Endometrial microvascular endothelial cells (primary cell): Measurements from ENCODE around the gene ZNF212. TPM values are rescaled to one million over a fixed set of nuclear protein-coding genes. Genes with fewer than 3 reads are reported as not detected.

ENCODE experiments used
- in situ Hi-C: cut with HindIII; loops from 2 replicates; pipeline ENCODE4 v1.10.0; 2017; ENCODE audit warnings: low sequenced_read_pairs, low pct_unique_long_range_greater_than_20kb; ENCODE audit errors: inconsistent ontology term
- total RNA-seq: library from RNA; depleted of rRNA; stranded (reverse); fragments of >200 nt; gene quantifications from one replicate; pipeline ENCODE4 v1.2.3, GENCODE V29; 2015; ENCODE audit errors: inconsistent ontology term

ZNF212 gene
- total RNA-seq, 1 donor from 2014 or later = 2.7 TPM

DNA sequence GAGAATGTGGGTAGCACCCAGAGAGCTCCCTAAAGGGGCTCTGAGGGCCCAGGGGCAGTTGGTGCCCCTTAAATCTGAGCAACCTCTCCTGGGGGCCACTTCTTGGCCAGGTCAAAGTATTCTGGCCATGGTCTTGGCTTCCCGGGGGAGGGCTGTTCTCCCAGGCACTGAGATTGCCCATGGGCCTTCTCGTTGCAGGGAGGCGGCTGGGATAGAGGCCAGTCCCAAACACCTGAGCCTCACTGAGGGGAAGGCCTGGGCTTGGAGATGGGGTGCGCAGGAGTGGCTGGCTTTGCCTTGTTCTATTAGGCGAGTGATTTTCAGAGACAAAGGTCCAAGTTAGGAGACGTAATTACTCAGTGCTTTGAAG, 56.0 kb downstream of the ZNF212 start:
- in situ Hi-C loops = no loop called here

DNA sequence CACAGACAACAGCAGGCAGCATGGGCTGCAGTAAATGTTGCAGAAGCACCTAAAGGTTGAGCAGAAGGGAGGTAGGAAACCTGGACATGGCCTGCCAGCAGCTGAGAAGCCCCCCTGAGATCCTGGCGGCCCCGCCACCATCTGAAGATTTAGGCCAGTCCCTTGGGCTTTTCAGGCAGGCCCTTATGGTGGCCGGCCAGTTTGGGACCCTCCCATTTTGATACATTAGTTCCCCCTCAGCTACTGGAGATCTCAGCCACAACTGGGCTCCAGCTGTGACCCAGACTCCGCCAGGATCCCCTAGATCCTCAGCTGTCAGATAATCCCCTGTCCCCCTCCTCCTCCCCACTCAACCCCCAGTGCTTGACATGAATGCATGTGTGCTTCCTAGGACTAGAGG, 56.9 kb downstream of the ZNF212 start:
- in situ Hi-C loops = no loop called here

DNA sequence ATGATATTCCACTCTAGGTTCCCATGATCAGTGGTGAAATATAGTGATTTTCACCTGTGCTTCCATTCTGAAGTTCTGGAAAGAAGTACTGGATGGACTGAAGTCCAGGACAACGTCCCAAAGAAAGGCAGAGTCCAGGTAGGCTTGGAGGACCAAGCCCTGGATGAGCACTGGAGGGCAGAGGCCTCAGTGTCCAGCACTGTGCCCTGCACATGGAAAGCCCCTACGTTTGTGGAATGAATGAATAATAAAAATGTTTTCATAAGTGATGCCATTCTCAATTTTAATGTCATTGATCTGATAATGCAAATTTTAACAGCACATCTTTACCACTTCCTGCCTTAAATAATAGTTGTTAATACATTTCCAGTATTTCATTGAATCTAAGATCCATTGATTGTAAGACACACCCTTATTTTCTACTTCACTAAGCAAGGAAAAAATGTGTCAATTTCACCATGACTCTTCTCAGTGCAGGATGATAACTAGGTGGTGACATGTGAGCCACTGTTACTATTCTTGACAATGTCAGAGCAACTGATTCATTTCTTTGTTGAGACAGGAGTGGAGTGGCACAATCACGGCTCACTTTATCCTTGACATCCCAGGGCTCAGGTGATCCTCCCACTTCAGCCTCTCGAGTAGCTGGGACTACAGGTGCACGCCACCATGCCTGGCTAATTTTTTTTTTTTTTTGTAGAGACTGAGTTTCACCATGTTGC, 57.7 kb downstream of the ZNF212 start:
- in situ Hi-C loops = no loop called here

DNA sequence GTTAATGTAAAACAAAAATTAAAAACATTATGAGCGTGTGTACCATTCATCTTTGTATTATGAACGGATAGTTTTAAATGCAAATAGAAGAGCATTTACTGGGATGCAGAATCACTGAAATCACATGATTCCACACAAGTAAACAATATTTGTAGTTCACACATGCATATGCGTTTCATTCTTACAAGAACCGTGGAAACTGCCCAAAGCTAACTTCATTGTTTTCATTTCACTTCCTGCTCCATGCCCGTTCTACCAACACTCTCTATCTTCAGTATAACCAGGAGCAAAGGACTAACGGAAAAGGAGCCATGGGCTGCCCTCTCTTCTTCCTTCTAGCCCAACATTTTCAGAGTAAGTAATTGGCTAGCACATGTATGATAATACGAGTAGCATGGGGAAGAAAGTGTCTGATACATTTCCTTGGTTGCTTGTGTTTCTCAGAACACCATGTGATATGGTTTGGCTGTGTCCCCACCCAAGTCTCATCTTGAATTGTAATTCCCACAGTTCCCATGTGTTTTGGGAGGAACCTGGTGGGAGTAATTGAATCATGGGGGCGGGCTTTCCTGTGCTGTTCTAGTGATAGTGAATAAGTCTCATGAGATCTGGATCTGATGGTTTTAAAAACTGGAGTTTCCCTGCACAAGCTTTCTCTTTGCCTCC, 61.3 kb downstream of the ZNF212 start:
- in situ Hi-C loops = no loop called here

DNA sequence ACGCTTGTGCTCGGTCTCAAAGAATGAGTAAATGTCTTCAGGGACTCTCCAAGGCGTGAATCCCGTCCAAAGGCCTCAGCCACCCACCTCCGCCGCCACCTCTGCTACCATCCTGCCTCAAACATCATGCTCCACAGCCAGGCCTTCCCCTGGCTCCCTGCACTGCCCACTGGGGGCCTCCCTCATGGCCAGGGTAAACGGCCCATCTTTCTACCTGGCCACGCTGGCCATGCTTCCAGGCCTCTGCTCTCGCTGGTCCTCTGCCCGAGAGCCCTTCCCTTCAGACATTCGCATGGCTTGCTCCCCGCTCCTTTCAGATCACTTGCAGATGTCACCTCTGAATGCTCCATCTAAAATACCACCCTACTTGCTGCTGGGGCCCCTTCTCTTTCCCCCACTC, 62.8 kb downstream of the ZNF212 start:
- in situ Hi-C loops = no loop called here

DNA sequence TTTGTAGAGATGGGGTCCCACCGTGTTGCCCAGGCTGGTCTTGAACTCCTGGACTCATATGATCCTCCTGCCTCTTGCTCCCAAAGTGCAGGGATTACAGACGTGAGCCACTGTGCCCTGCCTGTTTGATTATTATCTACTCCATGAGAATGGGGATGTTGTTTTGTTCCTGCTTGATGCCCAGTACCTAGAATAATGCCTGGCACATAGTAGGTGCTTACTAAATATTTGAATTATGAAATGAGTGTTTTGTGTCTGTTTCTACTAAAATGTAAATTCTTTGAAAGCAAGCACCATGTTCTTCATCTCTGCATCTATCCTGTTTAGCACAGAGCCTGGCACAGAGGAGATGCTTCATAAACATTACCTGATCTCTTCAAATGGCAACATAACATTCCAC, 63.4 kb downstream of the ZNF212 start:
- in situ Hi-C loops = no loop called here

DNA sequence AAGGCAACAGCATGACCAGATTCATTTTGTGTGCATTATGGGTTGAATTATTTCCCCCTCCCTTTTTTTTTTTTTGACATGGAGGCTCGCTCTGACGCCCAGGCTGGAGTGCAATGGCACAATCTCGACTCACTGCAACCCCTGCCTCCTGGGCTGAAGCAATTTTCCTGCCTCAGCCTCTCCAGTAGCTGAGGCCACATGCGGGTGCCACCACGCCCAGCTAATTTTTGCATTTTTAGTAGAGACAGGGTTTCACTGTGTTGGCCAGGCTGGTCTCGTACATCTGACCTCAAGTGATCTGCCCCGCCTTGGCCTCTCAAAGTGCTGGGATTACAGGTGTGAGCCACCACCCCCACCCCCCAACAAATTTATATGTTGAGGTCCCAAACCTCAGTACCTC, 64.6 kb downstream of the ZNF212 start:
- in situ Hi-C loops = no loop called here

Other genes starting within 250 kb of the ZNF212 start
- gene PDIA4, start 211.1 kb upstream of the ZNF212 start, total RNA-seq = 257 TPM
- gene ZNF786, start 148.9 kb upstream of the ZNF212 start, total RNA-seq = 4.6 TPM
- gene ZNF425, start 113.3 kb upstream of the ZNF212 start, total RNA-seq = 1.0 TPM
- 11.7 TPM for gene ZNF398, start 92.2 kb upstream of the ZNF212 start, total RNA-seq
- gene ZNF282, start 44.1 kb upstream of the ZNF212 start, total RNA-seq = 23.7 TPM
- gene ZNF783, start 22.5 kb downstream of the ZNF212 start, total RNA-seq = 2.6 TPM
- gene ZNF777, start 221.4 kb downstream of the ZNF212 start, total RNA-seq = 6.5 TPM